Karpas-422 (cell line): ENCODE measurements around the gene TBKBP1. TPM values are rescaled to one million over a fixed set of nuclear protein-coding genes. Genes with fewer than 3 reads are reported as not detected.

Source experiments
- DNase-seq: peaks from one replicate; pipeline ENCODE4 v3.0.0-alpha.2; 2015
- H2AFZ ChIP-seq: fragments of 200-600 bp; sonication (generic); 2 replicates; pipeline ENCODE4 v1.6.1; 2014; ENCODE audit warnings: antibody characterized with exemption, low read length, mixed read lengths
- H3K27ac ChIP-seq: fragments of 200-600 bp; sonication (generic); 2 replicates; pipeline ENCODE4 v1.5.1; 2014; ENCODE audit warnings: mild to moderate bottlenecking, low read length, moderate library complexity
- H3K27me3 ChIP-seq: fragments of 200-600 bp; sonication (generic); 2 replicates; pipeline ENCODE4 v1.6.1; 2014; ENCODE audit warnings: low read length, mixed read lengths
- H3K36me3 ChIP-seq: fragments of 200-600 bp; sonication (generic); 2 replicates; pipeline ENCODE4 v1.6.1; 2014; ENCODE audit warnings: low read length, mixed read lengths; ENCODE audit not compliant: insufficient read depth
- H3K4me1 ChIP-seq: fragments of 200-600 bp; sonication (generic); 2 replicates; pipeline ENCODE4 v1.6.1; 2014; ENCODE audit warnings: mild to moderate bottlenecking, low read length, mixed read lengths
- H3K4me2 ChIP-seq: fragments of 200-600 bp; sonication (generic); 2 replicates; pipeline ENCODE4 v1.6.1; 2014; ENCODE audit warnings: low read length, low read depth, mild to moderate bottlenecking; ENCODE audit not compliant: poor library complexity, severe bottlenecking
- H3K4me3 ChIP-seq: fragments of 200-600 bp; sonication (generic); 2 replicates; pipeline ENCODE4 v1.5.1; 2014; ENCODE audit warnings: mild to moderate bottlenecking, antibody characterized with exemption, low read length, mixed read lengths
- H3K79me2 ChIP-seq: fragments of 200-600 bp; sonication (generic); 2 replicates; pipeline ENCODE4 v1.6.1; 2014; ENCODE audit warnings: mild to moderate bottlenecking, low read length, mixed read lengths
- H3K9ac ChIP-seq: fragments of 200-600 bp; sonication (generic); 2 replicates; pipeline ENCODE4 v1.6.0; 2014; ENCODE audit warnings: low read length
- H3K9me2 ChIP-seq: fragments of 200-600 bp; sonication (generic), shearing (Covaris generic); replicated peaks from 2 replicates; pipeline ENCODE4 v1.6.0; 2014; ENCODE audit warnings: mild to moderate bottlenecking, low read length, moderate library complexity; ENCODE audit not compliant: insufficient read depth
- H3K9me3 ChIP-seq: fragments of 300-700, 200-600 bp; sonication (generic); 2 replicates; pipeline ENCODE4 v1.6.1; 2014; ENCODE audit warnings: low read length, mixed read lengths
- H4K20me1 ChIP-seq: fragments of 200-600 bp; sonication (generic); 2 replicates; pipeline ENCODE4 v1.6.1; 2014; ENCODE audit warnings: mild to moderate bottlenecking, antibody characterized with exemption, low read length, low read depth; ENCODE audit not compliant: insufficient read depth
- total RNA-seq: library from RNA; depleted of rRNA; stranded (reverse); fragments of >200 nt; shearing (Covaris generic); gene quantifications from 2 replicates; pipeline ENCODE4 v1.2.3, GENCODE V29; 2014; ENCODE audit warnings: low replicate concordance

Gene TBKBP1
- total RNA-seq, 1 experiment from 2014 or later = 0.56 TPM

- Histone ChIP-seq H3K9me3 (no peaks in the 10 kb centered on the region), H3K27ac (no peak overlapping the region), H3K4me2 (no peak overlapping the region), H3K27me3 (no peaks in the 10 kb centered on the region), H3K36me3 (no peaks in the 10 kb centered on the region), H3K79me2 (no peaks in the 10 kb centered on the region), H3K9ac (no peak overlapping the region), H3K9me2 (no peaks in the 10 kb centered on the region), H2AFZ (no peak overlapping the region), H4K20me1 (no peaks in the 10 kb centered on the region), H3K4me1 (peaks cover 8% of the 10 kb centered on the region), H3K4me3 (no peak overlapping the region)
- DNase-seq = no peak
These were observed 10.8 kb downstream of the TBKBP1 start for GRCh38 chr17:47704736-47705135.

GRCh38 chr17:47705536-47706530 lies 11.9 kb downstream of the TBKBP1 start:
- no peaks in the 10 kb centered on the region for H3K9me3 ChIP-seq

GRCh38 chr17:47707056-47707804 lies 13.3 kb downstream of the TBKBP1 start:
- DNase-seq = no peak
- Histone ChIP-seq H2AFZ (no peak overlapping the region), H3K27me3 (no peaks in the 10 kb centered on the region), H3K9me2 (no peaks in the 10 kb centered on the region), H3K4me3 (no peak overlapping the region), H3K27ac (no peak overlapping the region), H3K79me2 (no peaks in the 10 kb centered on the region), H4K20me1 (no peaks in the 10 kb centered on the region), H3K9ac (no peak overlapping the region), H3K4me2 (no peak overlapping the region), H3K9me3 (no peaks in the 10 kb centered on the region), H3K36me3 (no peaks in the 10 kb centered on the region), H3K4me1 (peaks cover 8% of the 10 kb centered on the region)

More at GRCh38 chr17:47705536-47706530, 11.9 kb downstream of the TBKBP1 start:
- H3K9me2 ChIP-seq = no peaks in the 10 kb centered on the region
- no peak overlapping the region for H3K27ac ChIP-seq
- DNase-seq = no peak
- H3K4me1 ChIP-seq = peaks cover 8% of the 10 kb centered on the region
- H3K9ac ChIP-seq = no peak overlapping the region
- no peak overlapping the region for H2AFZ ChIP-seq
- no peak overlapping the region for H3K4me2 ChIP-seq
- H3K36me3 ChIP-seq = no peaks in the 10 kb centered on the region
- no peak overlapping the region for H3K4me3 ChIP-seq
- no peaks in the 10 kb centered on the region for H3K27me3 ChIP-seq
- no peaks in the 10 kb centered on the region for H3K79me2 ChIP-seq
- H4K20me1 ChIP-seq = no peaks in the 10 kb centered on the region

GRCh38 chr17:47707884-47708283 lies 13.9 kb downstream of the TBKBP1 start:
- H3K4me3 ChIP-seq = no peak overlapping the region
- DNase-seq = no peak
- no peak overlapping the region for H3K27ac ChIP-seq
- H3K36me3 ChIP-seq = no peaks in the 10 kb centered on the region
- no peak overlapping the region for H2AFZ ChIP-seq
- no peaks in the 10 kb centered on the region for H3K79me2 ChIP-seq
- H3K9me2 ChIP-seq = no peaks in the 10 kb centered on the region
- H3K4me2 ChIP-seq = no peak overlapping the region
- H3K9ac ChIP-seq = no peak overlapping the region
- no peaks in the 10 kb centered on the region for H3K9me3 ChIP-seq
- H3K4me1 ChIP-seq = peaks cover 8% of the 10 kb centered on the region
- H4K20me1 ChIP-seq = no peaks in the 10 kb centered on the region
- no peaks in the 10 kb centered on the region for H3K27me3 ChIP-seq

- no peak overlapping the region for H3K9ac ChIP-seq
- no peak for DNase-seq
- no peaks in the 10 kb centered on the region for H3K27me3 ChIP-seq
- H3K4me2 ChIP-seq = no peak overlapping the region
- H3K9me3 ChIP-seq = no peaks in the 10 kb centered on the region
- no peaks in the 10 kb centered on the region for H3K9me2 ChIP-seq
- H2AFZ ChIP-seq = no peak overlapping the region
- no peaks in the 10 kb centered on the region for H3K36me3 ChIP-seq
- H3K79me2 ChIP-seq = no peaks in the 10 kb centered on the region
- no peaks in the 10 kb centered on the region for H4K20me1 ChIP-seq
- H3K4me3 ChIP-seq = no peak overlapping the region
- peaks cover 8% of the 10 kb centered on the region for H3K4me1 ChIP-seq
- no peak overlapping the region for H3K27ac ChIP-seq
These were observed 14.4 kb downstream of the TBKBP1 start for GRCh38 chr17:47708312-47708863.

GRCh38 chr17:47708864-47709541 lies 15.0 kb downstream of the TBKBP1 start:
- DNase-seq = no peak
- Histone ChIP-seq H3K27ac (no peak overlapping the region), H3K9ac (no peak overlapping the region), H3K4me1 (peaks cover 8% of the 10 kb centered on the region), H4K20me1 (no peaks in the 10 kb centered on the region), H2AFZ (no peak overlapping the region), H3K4me3 (no peak overlapping the region), H3K9me2 (no peaks in the 10 kb centered on the region), H3K79me2 (no peaks in the 10 kb centered on the region), H3K36me3 (no peaks in the 10 kb centered on the region), H3K27me3 (no peaks in the 10 kb centered on the region), H3K9me3 (no peaks in the 10 kb centered on the region), H3K4me2 (no peak overlapping the region)

GRCh38 chr17:47709594-47709993 lies 15.6 kb downstream of the TBKBP1 start:
- H3K79me2 ChIP-seq = no peaks in the 10 kb centered on the region
- no peak overlapping the region for H3K4me2 ChIP-seq
- no peaks in the 10 kb centered on the region for H3K36me3 ChIP-seq
- H3K9ac ChIP-seq = no peak overlapping the region
- H3K27me3 ChIP-seq = no peaks in the 10 kb centered on the region
- H3K4me1 ChIP-seq = peaks cover 14% of the 10 kb centered on the region
- H3K9me3 ChIP-seq = no peaks in the 10 kb centered on the region
- H2AFZ ChIP-seq = no peak overlapping the region
- H4K20me1 ChIP-seq = no peaks in the 10 kb centered on the region
- no peak overlapping the region for H3K27ac ChIP-seq
- H3K9me2 ChIP-seq = no peaks in the 10 kb centered on the region
- H3K4me3 ChIP-seq = no peak overlapping the region
- DNase-seq = no peak
